Right lung (tissue), 5 donors: ENCODE measurements around the gene GRAMD2A. TPM values are rescaled to one million over a fixed set of nuclear protein-coding genes. Genes with fewer than 3 reads are reported as not detected.

Experiments used
- DNase-seq, 2 donors: peaks; one replicate each; pipeline ENCODE4 v3.0.0-alpha.2; 2013
- polyA plus RNA-seq, 5 donors: library from polyadenylated mRNA; unstranded; fragments of 120-200 nt; gene quantifications; one replicate each; pipeline versions ENCODE4 v1.2.1 to v1.2.3, GENCODE V29; 2013; ENCODE audit warnings: inconsistent platforms in 1 of 5, low replicate concordance in 1 of 5; ENCODE audit not compliant: insufficient read length in 5 of 5, insufficient read depth in 1 of 5

The GRAMD2A gene
- polyA plus RNA-seq, 5 donors, result 6.0 to 9.6 (median 7.4) TPM

DNA sequence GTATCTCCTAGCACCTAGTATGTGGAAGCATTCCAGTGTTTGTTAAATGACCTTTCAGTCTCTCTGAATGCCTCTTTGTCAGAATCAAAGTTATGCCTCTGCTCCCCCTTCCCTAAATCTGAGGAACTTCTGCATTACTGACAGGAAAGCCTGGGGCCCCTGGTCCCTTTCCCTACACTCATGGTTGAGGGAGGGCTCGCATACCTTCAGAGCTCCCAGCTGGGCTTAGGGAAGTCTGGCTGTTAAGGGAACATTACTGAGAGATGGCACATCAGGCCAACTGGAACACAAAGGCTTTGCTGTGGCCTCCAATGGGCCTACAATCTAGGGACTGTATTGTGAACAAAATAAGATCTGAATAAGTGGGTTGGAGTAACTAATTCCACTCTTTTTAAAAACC lies 23.1 kb upstream of the GRAMD2A start:
- no peak for DNase-seq

DNA sequence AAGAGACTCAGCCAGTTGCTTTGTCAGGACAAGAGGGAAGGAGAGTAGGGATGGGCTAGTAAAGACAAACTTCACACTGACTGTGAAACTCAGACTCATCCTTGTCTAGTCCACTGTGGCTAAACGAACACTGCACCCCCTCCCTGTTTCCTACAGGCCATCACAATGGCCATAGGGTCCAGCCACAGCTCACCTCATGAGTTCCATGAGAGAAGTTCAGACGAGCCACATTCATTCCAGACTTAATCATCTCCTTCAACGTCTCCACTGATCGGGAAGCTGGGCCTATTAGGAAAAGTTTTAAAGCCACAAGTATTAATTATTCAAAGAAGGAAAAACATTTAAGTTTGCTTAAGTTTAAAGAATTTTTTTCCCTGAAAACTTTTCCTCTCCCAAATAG lies 19.6 kb upstream of the GRAMD2A start:
- DNase-seq, result no peak

DNA sequence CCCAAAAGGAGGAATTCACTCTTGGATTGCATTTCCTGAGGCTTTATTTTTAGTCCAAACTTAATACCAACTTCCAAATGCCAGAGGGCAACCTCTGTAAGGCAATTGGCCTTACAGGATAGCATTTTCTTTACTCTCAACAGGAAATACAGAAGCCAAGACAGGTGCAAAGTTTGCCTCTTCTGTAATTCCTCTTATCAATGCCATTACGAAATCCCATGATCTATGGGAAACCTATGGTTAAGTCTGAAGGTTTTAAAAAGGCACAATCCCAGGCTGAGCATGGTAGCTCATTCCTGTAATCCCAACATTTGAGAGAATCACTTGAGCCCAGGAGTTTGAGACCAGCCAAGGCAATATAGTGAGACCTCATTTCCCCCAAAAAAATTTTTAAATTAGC lies 18.5 kb upstream of the GRAMD2A start:
- no peak for DNase-seq

DNA sequence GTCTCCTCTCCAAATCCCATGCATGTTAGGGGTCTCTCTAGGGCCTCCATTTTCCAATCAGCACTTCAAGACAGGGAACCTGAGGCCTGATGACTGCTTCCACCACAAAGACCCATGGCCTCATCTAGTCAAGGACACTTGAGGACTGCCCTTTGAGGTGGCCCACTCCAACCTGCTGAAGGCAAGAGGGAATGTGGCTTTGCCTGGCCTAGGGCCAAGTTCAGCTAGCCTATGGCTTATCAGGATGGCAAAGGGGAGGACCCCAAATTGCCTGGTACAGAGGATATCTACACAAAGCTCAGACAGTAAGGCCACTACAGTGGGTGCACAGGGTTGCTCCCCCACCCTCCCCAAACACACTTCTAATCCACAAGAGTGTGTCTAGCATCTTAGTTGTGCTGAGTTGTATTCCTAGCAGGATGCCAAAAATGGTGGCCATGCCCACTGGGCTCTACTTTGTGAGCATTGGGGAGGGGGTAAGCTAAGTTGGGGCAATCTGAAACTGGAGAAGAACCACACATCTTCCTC lies 10.0 kb upstream of the GRAMD2A start:
- no peak for DNase-seq

DNA sequence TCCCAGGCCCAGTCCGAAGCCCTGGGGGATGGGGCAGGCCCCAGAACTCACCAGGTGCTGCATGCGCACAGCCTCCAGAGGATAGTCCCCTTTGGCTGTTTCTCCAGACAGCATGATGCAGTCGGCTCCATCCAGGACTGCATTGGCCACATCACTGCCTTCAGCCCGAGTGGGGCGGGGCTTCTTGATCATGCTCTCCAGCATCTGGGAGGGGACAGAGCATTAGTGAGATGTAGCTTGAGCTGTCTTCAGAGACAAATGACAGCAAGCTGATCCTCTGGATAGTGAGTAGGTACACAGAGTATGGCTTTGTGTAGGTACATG lies 9.1 kb upstream of the GRAMD2A start:
- no peak for DNase-seq

DNA sequence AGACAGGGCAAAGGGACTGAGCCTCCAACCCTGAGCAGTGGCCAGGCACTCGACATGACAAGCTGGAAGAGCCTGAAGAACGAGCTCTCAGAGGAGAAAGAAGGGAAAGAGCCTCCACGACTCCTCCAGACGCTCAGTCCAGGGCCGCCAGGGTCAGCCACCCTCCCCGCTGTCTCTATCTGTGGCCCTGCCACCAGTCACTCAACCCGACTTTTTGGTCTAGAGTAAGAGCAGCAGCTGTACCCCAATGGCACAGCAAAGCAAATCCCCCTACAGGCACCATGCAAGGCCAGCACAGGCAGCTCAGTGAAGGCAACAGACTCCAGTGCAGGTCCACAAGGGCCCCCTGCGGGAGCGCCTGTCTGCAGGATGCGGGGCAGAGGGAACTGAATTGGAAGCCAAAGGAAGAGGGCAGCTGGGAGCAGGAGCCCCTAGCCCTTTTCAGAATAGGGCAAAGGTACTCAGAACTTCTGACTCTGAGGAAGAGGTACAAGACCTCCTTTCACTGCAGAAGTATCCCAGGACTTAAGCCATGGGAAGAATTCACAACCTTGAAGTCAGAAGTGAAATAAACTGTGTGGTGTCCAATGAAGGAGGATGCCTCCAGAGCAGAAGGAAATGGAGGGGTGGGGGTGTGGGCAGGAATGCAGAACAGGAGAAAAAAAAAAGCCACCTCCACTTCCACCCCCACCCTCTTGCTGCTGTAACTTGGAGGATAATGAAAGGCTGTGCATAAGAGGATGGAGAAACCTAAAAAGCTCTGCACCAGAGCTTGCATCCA lies 8.5 kb upstream of the GRAMD2A start:
- DNase-seq, result no peak

DNA sequence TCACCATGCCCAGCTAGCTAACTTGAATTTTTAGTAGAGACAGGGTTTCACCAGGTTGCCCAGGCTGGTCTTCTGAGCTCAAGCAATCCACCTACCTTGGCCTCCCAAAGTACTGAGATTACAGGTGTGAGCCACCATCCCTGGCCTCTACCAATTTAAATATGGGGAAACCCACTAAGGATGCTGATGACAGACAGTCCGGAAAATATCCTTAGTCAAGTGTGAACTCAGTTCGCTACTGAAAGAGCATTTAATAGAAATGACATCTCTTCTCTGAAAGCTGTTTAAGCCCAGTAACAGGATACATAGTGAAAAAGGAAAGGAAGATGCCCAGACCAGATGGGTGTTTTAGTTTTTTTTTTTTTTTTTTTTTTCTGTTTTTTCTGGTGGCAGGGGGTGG lies 7.7 kb upstream of the GRAMD2A start:
- DNase-seq, result no peak

DNA sequence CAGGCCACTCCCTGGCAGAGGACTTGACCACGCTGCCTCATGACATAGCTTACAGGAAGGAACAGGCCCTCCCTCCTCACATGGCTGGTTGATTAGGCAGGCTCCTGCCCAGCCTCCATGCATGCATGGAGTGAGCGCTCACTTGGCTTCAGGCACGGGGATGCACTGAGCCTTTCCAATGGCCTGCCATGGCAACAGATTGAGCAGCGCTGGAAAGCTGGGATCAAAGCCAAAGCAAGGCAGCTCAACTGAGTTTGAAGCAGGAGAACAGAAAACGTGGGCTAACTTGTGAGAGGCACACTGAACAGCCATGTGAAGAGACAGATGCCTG lies 5.9 kb upstream of the GRAMD2A start:
- peak; percentile 52 to 76 for DNase-seq

DNA sequence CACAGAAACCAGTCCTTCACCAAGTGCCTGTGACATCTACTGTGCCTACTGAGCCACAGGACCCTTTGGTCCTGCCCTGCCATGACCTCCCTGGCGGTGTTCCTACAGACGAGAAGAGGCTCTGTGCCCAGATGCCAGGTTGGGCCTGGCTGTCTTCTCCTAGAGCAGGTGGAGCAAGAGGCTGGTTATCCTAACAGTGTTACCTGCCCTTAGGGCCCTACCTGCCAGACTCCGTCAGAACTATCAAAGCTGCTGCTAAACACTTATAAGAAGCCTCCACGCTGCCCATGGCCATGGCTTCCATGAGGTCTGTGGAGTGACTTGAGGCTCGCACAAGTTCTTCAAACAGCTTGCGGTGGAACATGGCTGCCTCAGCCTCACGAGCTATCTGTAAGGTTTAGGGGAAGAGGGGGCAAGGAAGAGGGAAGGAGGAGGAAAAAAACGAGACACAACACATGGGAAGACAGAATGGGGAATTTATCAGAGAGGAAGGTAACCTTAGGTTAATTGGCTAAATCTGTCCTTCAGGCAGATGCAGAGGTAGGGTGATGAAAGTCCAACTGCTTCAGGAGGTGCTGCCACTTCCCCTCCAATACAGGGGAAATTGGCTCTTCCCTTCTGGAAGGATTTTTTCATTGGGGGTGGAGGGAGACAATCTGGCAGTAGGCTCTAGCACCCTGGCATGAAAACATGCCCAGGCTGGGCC lies 5.4 kb upstream of the GRAMD2A start:
- DNase-seq, result no peak

DNA sequence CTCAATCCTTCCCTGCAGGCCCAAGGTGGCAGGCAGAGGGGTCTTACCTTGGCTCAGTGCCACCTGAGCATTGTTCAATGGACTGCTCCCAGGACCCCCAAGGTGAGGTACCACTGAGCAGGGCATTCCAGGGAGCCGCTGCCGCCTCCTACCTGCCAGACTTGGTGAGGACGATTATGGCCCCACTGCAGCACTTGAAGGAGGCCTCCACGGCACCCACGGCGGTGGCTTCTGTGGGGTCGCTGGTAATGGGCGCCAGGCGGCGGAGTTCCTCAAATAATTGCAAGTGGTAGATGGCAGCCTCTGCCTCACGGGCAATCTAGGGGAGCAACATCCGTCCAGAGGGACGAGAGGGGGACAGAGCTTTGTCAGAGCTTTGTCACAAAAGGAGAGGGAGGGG lies 4.7 kb upstream of the GRAMD2A start:
- DNase-seq, result no peak

DNA sequence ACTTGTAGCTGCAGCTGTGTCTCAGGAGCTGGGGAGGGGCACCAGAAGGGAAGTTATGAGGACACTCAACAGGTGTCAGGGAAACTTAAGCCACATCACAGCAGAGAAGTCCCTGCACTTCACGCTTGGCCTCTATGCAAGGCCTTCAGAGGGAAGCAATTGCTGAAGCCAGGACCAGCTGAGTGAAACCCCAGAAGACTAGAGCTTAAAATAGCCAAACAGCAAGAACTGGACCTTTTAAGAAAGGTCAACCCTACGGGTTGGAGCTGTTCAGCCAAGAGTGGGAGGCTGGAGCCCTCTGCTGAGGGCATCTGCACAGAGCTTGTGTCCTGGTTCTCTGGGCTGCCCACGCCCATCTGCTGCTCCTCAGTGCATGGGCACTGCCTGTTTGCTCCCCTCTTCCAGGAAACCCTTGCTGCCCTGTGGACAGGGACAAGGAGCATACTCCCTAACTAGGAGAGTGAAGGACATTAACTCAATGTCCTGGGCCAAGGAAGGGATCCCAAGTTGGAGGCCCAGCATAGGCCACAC lies 3.9 kb upstream of the GRAMD2A start:
- DNase-seq, result no peak

DNA sequence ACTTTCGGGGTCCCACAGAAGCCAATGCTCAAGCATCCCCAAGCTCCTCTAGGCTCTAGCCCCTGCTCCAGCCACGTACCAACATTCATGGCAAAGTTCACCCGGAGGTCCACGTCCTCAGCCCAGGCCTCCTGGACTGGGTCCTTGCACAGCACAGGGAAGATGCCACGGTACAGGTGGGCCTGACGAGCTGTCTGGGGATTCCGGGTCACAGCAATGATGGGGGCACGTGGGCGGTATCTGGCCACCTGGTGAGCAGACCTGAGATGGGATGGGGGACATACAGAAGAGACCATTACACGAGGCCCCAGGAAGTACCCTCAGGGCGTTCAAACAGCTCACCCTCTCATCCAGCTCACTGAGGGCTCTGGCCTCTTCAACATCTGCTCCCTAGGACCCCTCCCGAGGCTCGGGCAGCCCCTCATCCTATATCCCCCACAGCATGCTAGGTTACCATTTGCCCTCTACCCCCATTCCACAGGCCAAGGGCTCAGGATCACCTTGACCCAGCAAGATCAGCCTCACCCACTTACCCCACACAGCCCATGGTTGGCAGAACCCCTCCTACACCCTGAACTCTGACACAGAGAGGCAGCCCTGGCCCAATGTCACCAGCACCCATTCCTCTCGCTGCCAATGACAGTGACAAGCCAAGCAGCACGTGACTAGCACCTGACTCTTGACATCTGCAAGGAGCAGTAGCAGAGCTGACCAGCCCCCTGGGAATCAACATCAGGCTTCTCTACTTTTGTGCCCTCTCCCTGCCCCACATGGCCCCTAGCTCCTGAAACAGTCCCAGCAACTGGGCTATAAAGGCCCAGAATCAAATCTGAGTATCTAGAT lies 3.0 kb upstream of the GRAMD2A start:
- DNase-seq, result no peak

DNA sequence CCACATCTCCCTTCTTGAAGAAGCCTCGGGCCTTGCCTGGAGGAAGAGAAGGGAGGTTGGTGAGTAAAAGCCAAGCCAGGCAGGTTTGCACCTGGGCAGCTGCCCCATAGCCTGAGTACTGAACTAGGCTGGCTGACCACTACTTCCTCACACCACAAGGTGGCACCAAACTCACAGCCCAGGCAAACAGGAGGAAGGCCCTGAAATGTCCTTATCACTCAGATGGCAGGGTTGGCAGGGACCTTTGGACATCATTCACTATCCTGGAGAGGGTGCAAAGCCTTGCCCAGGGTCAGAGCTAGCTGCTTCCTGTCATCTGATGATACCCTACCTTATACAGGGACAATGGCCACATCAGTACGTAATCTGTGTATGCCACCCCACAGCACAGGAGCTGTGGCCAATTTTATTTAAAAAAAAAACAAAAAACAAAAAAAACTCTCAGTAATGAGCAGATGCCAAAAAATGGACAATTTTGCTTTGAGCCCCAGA lies 2.2 kb upstream of the GRAMD2A start:
- DNase-seq, result peak in 1 of 2 donors; percentile 74

DNA sequence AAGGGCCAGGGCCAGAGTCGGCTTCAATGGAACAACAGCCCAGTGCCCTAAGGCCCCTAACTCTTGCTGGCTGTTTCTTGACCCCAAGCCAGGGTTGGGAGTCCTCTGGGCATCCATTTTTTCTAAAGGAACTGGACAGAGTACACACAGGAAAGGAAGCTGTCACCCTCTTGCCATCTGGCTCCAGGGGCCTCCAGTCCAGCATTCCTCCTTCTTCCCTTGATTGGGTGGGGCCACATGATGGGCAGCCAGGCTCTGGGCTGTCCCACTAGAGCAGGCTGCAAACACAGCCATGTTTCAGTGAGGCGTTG lies 1.6 kb upstream of the GRAMD2A start:
- DNase-seq, result no peak

DNA sequence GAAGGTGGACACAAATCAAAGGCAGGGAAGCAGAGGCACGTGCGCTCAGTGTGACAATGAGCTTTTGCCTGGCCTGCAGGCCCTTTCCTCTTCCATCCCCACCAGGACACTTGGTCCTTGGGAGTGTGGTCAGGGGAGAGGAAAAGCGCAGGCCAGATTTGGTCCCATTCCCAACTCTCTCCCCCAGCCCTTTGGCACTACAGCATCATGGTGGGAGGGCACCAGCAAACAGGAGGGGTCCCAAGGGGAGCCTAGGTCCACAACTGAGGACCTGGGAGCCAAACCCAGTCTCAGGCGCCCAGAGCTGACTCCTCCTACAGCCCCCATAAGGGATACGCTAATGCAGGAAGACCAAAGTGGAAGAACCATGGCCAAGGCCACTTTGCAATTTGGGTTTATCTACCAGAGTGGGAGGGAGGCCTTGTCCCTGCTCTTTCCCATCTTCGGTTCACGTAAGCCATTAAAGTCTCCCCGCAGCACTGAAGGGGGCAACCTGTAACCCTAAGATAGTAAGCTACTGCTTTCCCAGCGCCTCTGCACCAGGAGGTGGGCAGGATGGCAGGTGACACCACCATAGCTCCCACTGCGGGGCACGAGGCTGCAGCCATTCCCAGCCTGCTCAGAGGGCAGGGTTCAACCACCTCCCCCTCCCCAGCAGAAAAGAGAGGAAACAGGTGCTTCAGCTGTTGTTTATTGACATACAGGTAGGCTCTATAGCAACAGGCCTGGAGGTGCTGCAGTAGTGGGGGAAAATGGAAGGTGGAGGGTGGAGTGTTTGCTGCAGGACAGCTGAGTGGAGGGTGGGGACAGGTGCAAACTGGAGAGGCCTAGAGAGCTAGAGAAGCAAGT lies 993 bp upstream of the GRAMD2A start:
- no peak for DNase-seq

DNA sequence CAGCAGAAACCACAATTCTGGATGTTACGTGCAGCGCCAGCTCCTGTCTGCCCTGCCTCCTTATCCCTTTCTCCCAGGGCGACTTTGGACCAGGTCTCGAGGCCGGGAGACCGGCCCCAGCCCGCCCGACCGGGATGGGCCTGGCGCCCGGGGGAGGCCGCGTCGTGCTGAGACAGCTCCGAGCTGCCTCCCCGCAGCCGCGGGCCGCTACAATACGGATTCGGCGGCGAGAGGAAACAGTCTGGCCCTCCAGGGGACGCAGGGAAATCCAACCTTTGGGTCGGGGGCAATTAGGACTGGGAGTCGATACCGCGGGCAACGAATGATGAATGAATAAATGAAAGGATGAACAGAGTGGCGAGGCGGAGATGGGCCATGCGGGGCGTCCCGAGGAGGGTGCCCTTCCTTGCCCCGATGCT lies 537 bp downstream of the GRAMD2A start:
- no peak for DNase-seq

DNA sequence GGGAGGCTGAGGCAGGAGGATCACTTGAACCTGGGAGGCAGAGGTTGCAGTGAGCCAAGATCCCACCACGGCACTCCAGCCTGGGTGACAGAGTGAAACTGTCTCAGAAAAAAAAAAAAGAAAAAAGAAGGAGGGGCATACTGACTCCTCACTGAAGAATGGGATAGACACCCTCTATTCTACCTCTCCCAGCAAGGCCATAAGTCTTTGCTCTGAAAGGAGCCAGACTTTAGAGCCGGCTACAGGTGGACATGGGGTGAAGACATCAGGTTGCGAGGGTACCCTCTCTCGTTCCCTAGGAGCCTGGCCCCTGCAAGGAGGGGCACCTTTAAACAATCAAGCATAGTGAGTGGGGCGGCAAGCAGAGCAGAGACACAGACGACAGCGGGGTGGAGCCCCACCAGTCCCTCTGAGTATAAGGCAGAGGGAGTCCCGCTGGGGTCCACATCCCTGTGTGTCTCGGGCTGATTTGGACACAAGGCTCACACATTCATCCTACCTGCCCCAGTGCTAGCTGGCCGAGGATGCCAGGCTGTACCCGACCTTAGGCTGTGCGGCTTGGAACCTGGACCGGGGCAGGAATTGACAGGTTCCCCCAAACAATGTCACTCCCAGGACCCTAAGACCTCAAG lies 1.1 kb downstream of the GRAMD2A start:
- DNase-seq, result no peak

DNA sequence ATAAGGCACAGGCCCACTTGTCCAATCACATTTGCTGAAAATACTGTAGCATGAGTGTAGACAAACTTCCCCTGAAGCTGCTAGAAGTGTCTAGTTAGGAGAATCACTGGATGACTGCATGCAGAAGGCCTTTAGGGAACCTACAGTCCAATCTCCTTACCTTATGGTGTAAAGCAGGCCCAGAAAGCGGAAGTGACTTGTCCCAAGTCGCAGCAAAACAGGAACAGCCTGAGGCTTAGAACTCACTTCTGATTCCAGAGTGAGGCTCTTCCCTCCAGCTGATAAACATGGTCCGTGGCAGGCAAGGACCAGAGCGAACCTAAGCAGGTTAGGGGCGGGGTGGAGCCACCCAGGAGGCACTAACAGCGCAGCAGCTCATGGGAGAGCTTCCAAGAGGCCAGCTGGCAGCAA lies 2.5 kb downstream of the GRAMD2A start:
- DNase-seq, result no peak

DNA sequence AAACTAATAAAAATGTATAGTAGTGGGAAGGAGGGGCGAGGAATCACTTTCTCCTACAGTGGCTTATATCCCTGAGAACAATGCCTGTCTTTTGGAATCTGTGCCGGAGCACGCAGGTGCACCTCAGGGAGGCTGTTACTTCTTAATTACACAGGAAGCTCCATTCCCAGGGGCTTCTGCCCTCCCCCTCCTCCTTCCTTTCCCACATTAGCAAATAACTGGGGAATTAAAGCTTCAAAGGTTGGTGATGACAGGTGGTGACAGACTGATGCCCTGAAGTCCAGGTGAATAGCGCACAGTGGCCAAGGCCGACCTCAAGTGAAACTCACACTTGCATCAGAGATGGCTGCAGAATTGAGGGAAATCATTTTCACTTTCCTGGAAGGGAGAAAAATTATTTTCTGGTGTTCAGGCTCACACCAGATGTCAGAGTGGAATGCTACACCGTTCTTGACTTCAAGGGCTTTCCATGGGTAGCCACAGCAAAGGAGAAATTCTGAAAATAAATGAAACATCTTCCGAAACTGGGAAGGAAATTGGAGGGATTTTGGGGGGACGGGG lies 3.7 kb downstream of the GRAMD2A start:
- DNase-seq, result no peak

DNA sequence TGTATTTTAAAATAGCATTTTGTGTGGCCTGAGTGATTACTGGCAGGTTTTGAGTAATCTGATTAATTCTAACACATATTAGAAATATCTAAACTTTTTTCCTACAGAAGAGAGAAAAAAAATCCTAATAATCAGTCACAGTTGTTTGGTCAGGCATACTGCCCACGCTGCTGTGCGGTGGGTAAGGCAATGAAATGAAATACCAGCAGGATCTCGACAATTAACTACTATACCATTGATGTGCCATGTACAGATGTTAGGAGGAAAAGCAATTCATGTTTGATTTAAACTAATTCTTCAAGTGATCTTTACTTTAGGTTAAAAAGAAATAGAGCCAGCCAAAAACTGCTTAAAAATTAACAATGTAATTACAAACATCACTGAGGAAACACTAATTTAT lies 5.2 kb downstream of the GRAMD2A start:
- no peak for DNase-seq
